Osteoblast (primary cell): Measurements from ENCODE around the gene PTCHD4. TPM values are rescaled to one million over a fixed set of nuclear protein-coding genes. Genes with fewer than 3 reads are reported as not detected.

ENCODE experiments used
- DNase-seq: peaks from one replicate; pipeline ENCODE4 v3.0.0; 2011; ENCODE audit warnings: low spot score, mixed read lengths; ENCODE audit not compliant: insufficient read length; ENCODE audit errors: missing footprints
- H2AFZ ChIP-seq: 2 replicates; pipeline ENCODE4 v1.6.0; 2011; ENCODE audit warnings: mild to moderate bottlenecking, low read length
- H3K27ac ChIP-seq: 2 replicates; pipeline ENCODE4 v1.5.1; 2011; ENCODE audit warnings: mild to moderate bottlenecking, low read depth, low read length, moderate library complexity
- H3K27me3 ChIP-seq: 2 replicates; pipeline ENCODE4 v1.6.0; 2012; ENCODE audit warnings: mild to moderate bottlenecking, control low read depth, inconsistent platforms, low read length, moderate library complexity; ENCODE audit not compliant: insufficient read depth
- H3K36me3 ChIP-seq: 2 replicates; pipeline ENCODE4 v1.5.1; 2011; ENCODE audit warnings: mild to moderate bottlenecking, low read length, control low read depth, moderate library complexity; ENCODE audit not compliant: insufficient read depth
- H3K4me1 ChIP-seq: 2 replicates; pipeline ENCODE4 v1.5.1; 2011; ENCODE audit warnings: mild to moderate bottlenecking, low read length, control low read depth, moderate library complexity; ENCODE audit not compliant: insufficient read depth
- H3K4me2 ChIP-seq: 2 replicates; pipeline ENCODE4 v1.6.0; 2011; ENCODE audit warnings: mild to moderate bottlenecking, low read length; ENCODE audit not compliant: insufficient read depth
- H3K4me3 ChIP-seq: fragments of 200-600 bp; sonication (generic); 3 replicates; pipeline ENCODE4 v1.5.1; 2012; ENCODE audit warnings: mild to moderate bottlenecking, low read length, inconsistent platforms; ENCODE audit not compliant: insufficient read depth
- H3K79me2 ChIP-seq: 2 replicates; pipeline ENCODE4 v1.6.0; 2012; ENCODE audit warnings: mild to moderate bottlenecking, low read length, control low read depth, inconsistent platforms; ENCODE audit not compliant: insufficient read depth
- H3K9me3 ChIP-seq: 2 replicates; pipeline ENCODE4 v1.5.1; 2011; ENCODE audit warnings: low read depth, low read length, control low read depth
- H4K20me1 ChIP-seq: 2 replicates; pipeline ENCODE4 v1.6.0; 2012; ENCODE audit warnings: mild to moderate bottlenecking, low read length, control low read depth; ENCODE audit not compliant: insufficient read depth
- CTCF ChIP-seq: IDR thresholded peaks from 2 replicates; pipeline ENCODE4 v1.5.1; 2011; ENCODE audit warnings: mild to moderate bottlenecking, low read depth, low read length, moderate library complexity; ENCODE audit errors: extremely low read depth
- total RNA-seq: library from RNA; depleted of rRNA; stranded (reverse); fragments of >200 nt; gene quantifications from 2 replicates; pipeline ENCODE4 v1.2.3, GENCODE V29; 2012

Gene PTCHD4
- total RNA-seq, 1 donor: 6.5 TPM

DNA sequence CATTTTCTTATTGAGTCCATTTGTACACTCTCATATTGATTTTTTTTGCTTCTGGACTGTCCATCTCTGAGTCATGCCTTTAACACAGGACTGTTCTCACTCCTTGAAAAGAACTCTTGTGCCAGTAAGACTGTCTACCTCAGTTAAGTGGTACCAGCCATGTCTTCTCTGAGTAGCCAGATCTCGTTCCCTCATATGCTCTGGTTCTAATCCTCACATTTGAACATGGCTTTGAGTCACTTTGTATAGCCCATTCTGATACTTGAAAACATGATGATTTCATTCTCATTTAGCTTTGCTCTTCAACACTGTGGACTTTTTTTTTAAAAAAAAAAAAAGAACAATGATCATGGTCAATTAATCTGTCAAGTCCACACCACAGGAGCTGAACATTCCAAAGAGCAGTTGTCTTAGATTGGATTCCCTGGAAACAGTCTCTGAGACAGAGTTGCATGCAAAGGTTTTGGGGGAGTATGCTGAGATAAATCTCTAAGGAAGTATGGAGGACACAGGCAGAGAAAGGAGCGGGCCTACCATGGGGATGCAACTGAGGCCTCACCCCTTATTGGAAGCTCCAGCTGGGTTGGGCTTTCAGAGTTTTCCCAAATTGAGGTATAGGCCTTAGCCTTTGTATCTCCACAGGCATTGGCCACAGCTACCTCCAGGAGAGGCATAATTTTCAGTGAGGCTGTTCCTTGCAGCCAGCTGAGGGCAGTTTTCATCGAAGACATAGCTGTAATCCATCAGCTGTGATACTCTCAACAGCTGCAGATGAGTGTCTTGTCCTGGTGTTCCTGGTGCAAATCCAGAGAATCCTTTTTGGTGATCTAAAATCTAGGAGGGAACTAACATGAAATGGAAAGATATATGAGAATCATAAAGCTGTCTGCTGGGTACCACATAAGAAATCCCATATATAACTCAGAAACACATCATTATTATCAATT is 6.0 kb upstream of the PTCHD4 start:
- Histone ChIP-seq H3K36me3 (no peaks in the 10 kb centered on the region), H2AFZ (no peak overlapping the region), H3K79me2 (no peaks in the 10 kb centered on the region), H3K9me3 (no peaks in the 10 kb centered on the region), H3K4me2 (no peak overlapping the region), H3K27ac (no peak overlapping the region), H3K4me3 (no peak overlapping the region), H3K27me3 (no peaks in the 10 kb centered on the region), H3K4me1 (no peaks in the 10 kb centered on the region), H4K20me1 (no peaks in the 10 kb centered on the region)
- no peak for DNase-seq
- no peak for TF ChIP-seq CTCF

DNA sequence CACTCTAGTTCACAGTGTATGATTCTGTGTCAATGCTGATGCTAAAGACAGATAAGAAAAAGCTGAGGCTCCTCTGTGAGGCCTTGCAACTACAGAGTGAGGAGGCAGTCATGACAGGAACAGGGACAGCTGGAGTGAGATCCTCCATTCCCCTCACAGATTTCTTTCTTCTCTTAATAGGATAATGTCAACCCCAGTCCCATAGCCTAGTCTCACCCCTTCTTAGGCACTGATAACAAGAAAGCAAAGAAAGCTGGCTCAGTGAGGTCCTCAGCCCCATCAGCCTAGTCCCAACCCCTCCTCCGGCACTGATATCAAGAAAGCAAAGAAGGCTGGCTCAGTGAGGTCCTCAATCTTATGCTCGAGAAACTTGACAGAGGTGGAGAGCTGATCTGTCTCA is 2.1 kb upstream of the PTCHD4 start:
- TF ChIP-seq CTCF: no peak
- H3K79me2 ChIP-seq: peaks cover 19% of the 10 kb centered on the region
- H3K27ac ChIP-seq: no peak overlapping the region
- H3K9me3 ChIP-seq: no peaks in the 10 kb centered on the region
- H3K36me3 ChIP-seq: no peaks in the 10 kb centered on the region
- H3K4me1 ChIP-seq: no peaks in the 10 kb centered on the region
- H3K4me2 ChIP-seq: no peak overlapping the region
- H3K27me3 ChIP-seq: no peaks in the 10 kb centered on the region
- H3K4me3 ChIP-seq: no peak overlapping the region
- DNase-seq: no peak
- no peaks in the 10 kb centered on the region for H4K20me1 ChIP-seq
- H2AFZ ChIP-seq: peak overlapping the region; percentile 56

DNA sequence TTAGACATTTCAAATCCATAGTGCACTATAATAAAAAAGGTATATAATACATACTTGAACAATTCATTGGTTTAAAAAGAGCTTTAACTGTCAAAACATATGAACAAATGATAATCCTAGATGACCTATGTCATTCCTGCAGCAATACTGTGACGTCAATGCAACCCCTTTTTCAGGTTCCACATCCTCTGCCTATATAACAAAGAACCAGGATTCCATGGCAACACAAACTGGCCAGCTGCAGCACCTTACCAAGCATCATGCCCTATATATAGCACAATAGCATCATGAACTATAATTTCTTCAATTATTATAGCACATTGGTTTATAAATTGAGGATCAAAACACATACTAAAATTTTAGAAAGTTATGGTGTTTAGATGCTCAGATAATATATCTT is 578 bp upstream of the PTCHD4 start:
- Histone ChIP-seq H2AFZ (no peak overlapping the region), H3K4me2 (no peak overlapping the region)
- DNase-seq: no peak

More for the DNA sequence above, 578 bp upstream of the PTCHD4 start:
- Histone ChIP-seq H3K79me2 (peaks cover 21% of the 10 kb centered on the region), H3K9me3 (no peaks in the 10 kb centered on the region), H4K20me1 (no peaks in the 10 kb centered on the region), H3K4me1 (no peaks in the 10 kb centered on the region), H3K27ac (peak overlapping the region; percentile 62), H3K36me3 (no peaks in the 10 kb centered on the region), H3K4me3 (no peak overlapping the region), H3K27me3 (no peaks in the 10 kb centered on the region)
- TF ChIP-seq CTCF: no peak
